WTC11 (cell line): ENCODE results near the gene SLIT3. TPM values are rescaled to one million over a fixed set of nuclear protein-coding genes. Genes with fewer than 3 reads are reported as not detected.

Experiments used
- ATAC-seq: fragments of 200-7000 bp; cut with Tn5 transposase; 2 replicates; pipeline ENCODE4 v1.10.0; 2021; ENCODE audit warnings: mild to moderate bottlenecking, moderate library complexity
- CTCF ChIA-PET: fragments of 300-600 bp; sonication (Branson Sonifier 250); formaldehyde crosslinking; loops from one replicate; lab custom pipeline; 2021; ENCODE audit warnings: antibody characterized with exemption; lab: Charles Lee
- POLR2A ChIA-PET: fragments of 350-600 bp; sonication (Branson Sonifier 250); formaldehyde crosslinking; loops from one replicate; lab custom pipeline; 2021; ENCODE audit warnings: antibody characterized with exemption; lab: Charles Lee
- DNase-seq: peaks from one replicate; pipeline ENCODE4 v3.0.0; 2021; ENCODE audit warnings: low spot score
- H3K27ac Mint-ChIP-seq: 2 replicates; pipeline ENCODE4 v1.8.0; 2021; ENCODE audit warnings: mixed read lengths
- H3K27me3 Mint-ChIP-seq: 2 replicates; pipeline ENCODE4 v1.8.0; 2021; ENCODE audit warnings: low read depth, mild to moderate bottlenecking, moderate library complexity, mixed read lengths
- H3K36me3 Mint-ChIP-seq: 2 replicates; pipeline ENCODE4 v1.8.0; 2021; ENCODE audit warnings: mixed read lengths
- H3K4me1 Mint-ChIP-seq: 2 replicates; pipeline ENCODE4 v1.8.0; 2022; ENCODE audit warnings: mixed read lengths
- H3K4me3 Mint-ChIP-seq: 2 replicates; pipeline ENCODE4 v1.8.0; 2021; ENCODE audit warnings: mild to moderate bottlenecking, moderate library complexity, mixed read lengths
- H3K9me3 Mint-ChIP-seq: 2 replicates; pipeline ENCODE4 v1.8.0; 2021; ENCODE audit warnings: mixed read lengths
- CREM ChIP-seq: sonication (generic); formaldehyde crosslinking; IDR thresholded peaks from 2 replicates; pipeline ENCODE4 v1.8.1; 2022; ENCODE audit warnings: mild to moderate bottlenecking, missing genetic modification reagents, moderate library complexity
- EMX1 ChIP-seq: fragments of 250-450 bp; sonication (Bioruptor Pico); IDR thresholded peaks from 2 replicates; pipeline ENCODE4 v1.8.0; 2021; ENCODE audit warnings: mild to moderate bottlenecking
- FOXJ3 ChIP-seq: sonication (generic); formaldehyde crosslinking; IDR thresholded peaks from 2 replicates; pipeline ENCODE4 v1.9.0; 2021; ENCODE audit warnings: missing genetic modification reagents, mild to moderate bottlenecking, borderline replicate concordance
- FOXP1 ChIP-seq: sonication (generic); formaldehyde crosslinking; IDR thresholded peaks from 2 replicates; pipeline ENCODE4 v1.8.0; 2022; ENCODE audit warnings: missing genetic modification reagents, mild to moderate bottlenecking, moderate library complexity, borderline replicate concordance
- GRHL2 ChIP-seq: fragments of 250-450 bp; sonication (Bioruptor Pico); IDR thresholded peaks from 2 replicates; pipeline ENCODE4 v1.8.0; 2022; ENCODE audit warnings: mild to moderate bottlenecking, moderate library complexity; ENCODE audit not compliant: insufficient replicate concordance, severe bottlenecking
- KAT7 ChIP-seq: sonication (generic); formaldehyde crosslinking; IDR thresholded peaks from 2 replicates; pipeline ENCODE4 v1.8.1; 2023; ENCODE audit warnings: missing genetic modification reagents, mild to moderate bottlenecking, borderline replicate concordance
- MYBL2 ChIP-seq: sonication (generic); formaldehyde crosslinking; IDR thresholded peaks from 2 replicates; pipeline ENCODE4 v1.8.1; 2023; ENCODE audit warnings: mild to moderate bottlenecking, moderate library complexity, missing genetic modification reagents
- NFYB ChIP-seq: sonication (generic); formaldehyde crosslinking; conservative IDR thresholded peaks from 2 replicates; pipeline ENCODE4 v1.8.0; 2022; ENCODE audit warnings: low read depth, missing genetic modification reagents
- TEAD1 ChIP-seq: sonication (generic); formaldehyde crosslinking; IDR thresholded peaks from 2 replicates; pipeline ENCODE4 v1.8.0; 2022; ENCODE audit warnings: mild to moderate bottlenecking, missing genetic modification reagents
- ZNF263 ChIP-seq: sonication (generic); formaldehyde crosslinking; IDR thresholded peaks from 2 replicates; pipeline ENCODE4 v1.8.1; 2022; ENCODE audit warnings: low read depth, mild to moderate bottlenecking, moderate library complexity, missing genetic modification reagents
- total RNA-seq: library from RNA; stranded (reverse); gene quantifications from 3 replicates; pipeline ENCODE4 v1.2.3, GENCODE V29; 2021
- TF ChIP-seq, protein P1 (sequence below): sonication (generic); formaldehyde crosslinking; conservative IDR thresholded peaks from 2 replicates; pipeline ENCODE4 v1.8.1; 2023; ENCODE audit warnings: mild to moderate bottlenecking, low read depth, missing genetic modification reagents, moderate library complexity
- TF ChIP-seq, protein P2 (sequence below): fragments of 250-450 bp; sonication (Bioruptor Pico); IDR thresholded peaks from 2 replicates; pipeline ENCODE4 v2.1.2; 2022; ENCODE audit warnings: mild to moderate bottlenecking, moderate library complexity
- TF ChIP-seq, protein P3 (sequence below): sonication (generic); formaldehyde crosslinking; IDR thresholded peaks from 2 replicates; pipeline ENCODE4 v1.8.0; 2022; ENCODE audit warnings: mild to moderate bottlenecking, missing genetic modification reagents
- TF ChIP-seq, protein P4 (sequence below): fragments of 250-450 bp; sonication (Bioruptor Pico); IDR thresholded peaks from 2 replicates; pipeline ENCODE4 v1.9.0; 2021; ENCODE audit warnings: mild to moderate bottlenecking, borderline replicate concordance
- TF ChIP-seq, protein P5 (sequence below): sonication (generic); formaldehyde crosslinking; IDR thresholded peaks from 2 replicates; pipeline ENCODE4 v1.8.0; 2022; ENCODE audit warnings: mild to moderate bottlenecking, missing genetic modification reagents
- TF ChIP-seq, protein P6 (sequence below): sonication (generic); formaldehyde crosslinking; IDR thresholded peaks from 2 replicates; pipeline ENCODE4 v1.8.1; 2022; ENCODE audit warnings: missing genetic modification reagents, borderline replicate concordance

Gene SLIT3
- total RNA-seq, 1 experiment from 2014 or later, result 1.9 TPM

DNA sequence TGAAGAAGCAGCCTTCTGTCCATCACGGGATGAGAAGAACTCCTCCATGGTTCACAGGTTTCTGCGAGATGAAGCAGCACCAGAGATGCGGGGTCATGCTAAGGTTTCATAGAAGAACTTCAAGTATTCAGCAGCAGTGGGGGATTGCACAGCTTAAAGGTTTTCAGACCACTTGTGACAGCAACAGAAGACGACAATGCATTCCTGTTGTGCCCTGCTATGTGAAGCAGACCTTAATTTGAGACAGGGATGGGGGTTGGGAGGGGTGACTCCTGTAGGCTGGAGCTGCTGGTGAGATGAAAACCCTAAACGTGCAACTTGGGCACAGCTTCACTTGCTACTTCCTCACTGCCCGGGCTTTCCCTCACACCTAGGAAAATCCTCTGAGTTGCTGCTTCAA, 256.0 kb downstream of the SLIT3 start:
- no peak overlapping the region for H3K4me3 Mint-ChIP-seq
- H3K9me3 Mint-ChIP-seq, result no peaks in the 10 kb centered on the region
- ChIA-PET POLR2A (no interaction called here), CTCF (interaction anchor here (0.7 kb wide), 1 partner anchor 98 kb away, joined by 3 read pairs; no protein-coding TSS in a partner anchor)
- no peaks in the 10 kb centered on the region for H3K36me3 Mint-ChIP-seq
- TF ChIP-seq TEAD1 (CRISPR knock-in tag), result no peak
- TF ChIP-seq, protein P1, sequence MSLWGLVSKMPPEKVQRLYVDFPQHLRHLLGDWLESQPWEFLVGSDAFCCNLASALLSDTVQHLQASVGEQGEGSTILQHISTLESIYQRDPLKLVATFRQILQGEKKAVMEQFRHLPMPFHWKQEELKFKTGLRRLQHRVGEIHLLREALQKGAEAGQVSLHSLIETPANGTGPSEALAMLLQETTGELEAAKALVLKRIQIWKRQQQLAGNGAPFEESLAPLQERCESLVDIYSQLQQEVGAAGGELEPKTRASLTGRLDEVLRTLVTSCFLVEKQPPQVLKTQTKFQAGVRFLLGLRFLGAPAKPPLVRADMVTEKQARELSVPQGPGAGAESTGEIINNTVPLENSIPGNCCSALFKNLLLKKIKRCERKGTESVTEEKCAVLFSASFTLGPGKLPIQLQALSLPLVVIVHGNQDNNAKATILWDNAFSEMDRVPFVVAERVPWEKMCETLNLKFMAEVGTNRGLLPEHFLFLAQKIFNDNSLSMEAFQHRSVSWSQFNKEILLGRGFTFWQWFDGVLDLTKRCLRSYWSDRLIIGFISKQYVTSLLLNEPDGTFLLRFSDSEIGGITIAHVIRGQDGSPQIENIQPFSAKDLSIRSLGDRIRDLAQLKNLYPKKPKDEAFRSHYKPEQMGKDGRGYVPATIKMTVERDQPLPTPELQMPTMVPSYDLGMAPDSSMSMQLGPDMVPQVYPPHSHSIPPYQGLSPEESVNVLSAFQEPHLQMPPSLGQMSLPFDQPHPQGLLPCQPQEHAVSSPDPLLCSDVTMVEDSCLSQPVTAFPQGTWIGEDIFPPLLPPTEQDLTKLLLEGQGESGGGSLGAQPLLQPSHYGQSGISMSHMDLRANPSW, result no peak
- TF ChIP-seq CREM (CRISPR knock-in tag), result no peak
- no peak for TF ChIP-seq MYBL2 (CRISPR knock-in tag)
- TF ChIP-seq FOXP1 (CRISPR knock-in tag), result no peak
- TF ChIP-seq, protein P2, sequence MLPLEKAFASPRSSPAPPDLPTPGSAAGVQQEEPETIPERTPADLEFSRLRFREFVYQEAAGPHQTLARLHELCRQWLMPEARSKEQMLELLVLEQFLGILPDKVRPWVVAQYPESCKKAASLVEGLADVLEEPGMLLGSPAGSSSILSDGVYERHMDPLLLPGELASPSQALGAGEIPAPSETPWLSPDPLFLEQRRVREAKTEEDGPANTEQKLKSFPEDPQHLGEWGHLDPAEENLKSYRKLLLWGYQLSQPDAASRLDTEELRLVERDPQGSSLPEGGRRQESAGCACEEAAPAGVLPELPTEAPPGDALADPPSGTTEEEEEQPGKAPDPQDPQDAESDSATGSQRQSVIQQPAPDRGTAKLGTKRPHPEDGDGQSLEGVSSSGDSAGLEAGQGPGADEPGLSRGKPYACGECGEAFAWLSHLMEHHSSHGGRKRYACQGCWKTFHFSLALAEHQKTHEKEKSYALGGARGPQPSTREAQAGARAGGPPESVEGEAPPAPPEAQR (CRISPR knock-in tag), result no peak
- TF ChIP-seq, protein P3, sequence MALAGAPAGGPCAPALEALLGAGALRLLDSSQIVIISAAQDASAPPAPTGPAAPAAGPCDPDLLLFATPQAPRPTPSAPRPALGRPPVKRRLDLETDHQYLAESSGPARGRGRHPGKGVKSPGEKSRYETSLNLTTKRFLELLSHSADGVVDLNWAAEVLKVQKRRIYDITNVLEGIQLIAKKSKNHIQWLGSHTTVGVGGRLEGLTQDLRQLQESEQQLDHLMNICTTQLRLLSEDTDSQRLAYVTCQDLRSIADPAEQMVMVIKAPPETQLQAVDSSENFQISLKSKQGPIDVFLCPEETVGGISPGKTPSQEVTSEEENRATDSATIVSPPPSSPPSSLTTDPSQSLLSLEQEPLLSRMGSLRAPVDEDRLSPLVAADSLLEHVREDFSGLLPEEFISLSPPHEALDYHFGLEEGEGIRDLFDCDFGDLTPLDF, result no peak
- no peak overlapping the region for H3K27ac Mint-ChIP-seq
- ATAC-seq (no peak), DNase-seq (no peak)
- H3K4me1 Mint-ChIP-seq, result peaks cover 7% of the 10 kb centered on the region
- 0 out of 2 replicates have a peak, but pooled peaks cover 3% of the 10 kb centered on the region for H3K27me3 Mint-ChIP-seq

DNA sequence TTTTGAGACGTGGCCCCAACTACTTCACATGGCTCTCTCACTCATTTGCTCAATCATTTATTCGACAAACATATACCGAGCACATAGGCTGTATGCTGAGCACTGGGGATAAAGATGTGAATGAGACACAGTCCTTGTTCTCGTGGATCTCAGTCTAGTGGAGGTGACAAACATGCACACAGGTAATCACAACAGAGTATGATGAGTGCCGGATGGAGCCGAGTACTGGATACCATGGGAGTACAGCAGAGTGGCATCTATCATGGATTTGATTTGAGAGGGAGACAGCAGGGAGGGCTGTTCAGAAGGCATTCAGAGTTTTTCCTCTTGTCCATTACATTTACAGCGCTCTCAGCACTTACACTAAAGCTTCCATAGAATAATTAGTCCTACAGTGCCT, 259.8 kb downstream of the SLIT3 start:
- no peak for TF ChIP-seq NFYB (CRISPR knock-in tag)
- TF ChIP-seq KAT7 (CRISPR knock-in tag), result no peak
- TF ChIP-seq, protein P2 (CRISPR knock-in tag), result no peak
- no peaks in the 10 kb centered on the region for H3K9me3 Mint-ChIP-seq
- H3K4me1 Mint-ChIP-seq, result peaks cover 9% of the 10 kb centered on the region; the same call in 1 of the 2 replicates
- H3K4me3 Mint-ChIP-seq, result no peak overlapping the region
- CTCF ChIA-PET, result no interaction called here
- H3K27me3 Mint-ChIP-seq, result 0 out of 2 replicates have a peak, but pooled peaks cover 3% of the 10 kb centered on the region
- POLR2A ChIA-PET, result no interaction called here
- no peaks in the 10 kb centered on the region for H3K36me3 Mint-ChIP-seq
- no peak overlapping the region for H3K27ac Mint-ChIP-seq
- ATAC-seq (no peak), DNase-seq (no peak)

DNA sequence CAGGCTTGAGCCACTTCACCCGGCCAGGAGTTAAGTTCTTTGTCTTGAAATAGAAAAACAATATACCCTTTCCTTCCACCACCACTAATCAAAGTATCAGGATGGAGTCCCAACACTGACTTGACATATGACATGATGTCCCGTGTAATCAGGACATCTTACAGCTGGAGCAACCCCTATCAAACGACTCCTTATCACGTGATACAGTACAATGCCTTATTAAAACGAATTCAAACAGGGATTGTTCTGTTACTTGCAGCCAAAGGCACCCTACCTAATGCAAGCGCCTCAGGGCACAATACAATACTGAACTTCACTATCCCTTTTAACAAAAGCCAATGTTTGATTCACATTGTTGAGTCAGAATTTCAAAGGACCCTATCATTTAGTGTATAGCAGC, 261.3 kb downstream of the SLIT3 start:
- DNase-seq, result no peak
- Mint-ChIP-seq H3K36me3 (no peaks in the 10 kb centered on the region), H3K27me3 (0 out of 2 replicates have a peak, but pooled peaks cover 3% of the 10 kb centered on the region), H3K4me1 (peaks cover 15% of the 10 kb centered on the region; the same call in 1 of the 2 replicates), H3K27ac (no peak overlapping the region), H3K9me3 (no peaks in the 10 kb centered on the region), H3K4me3 (no peak overlapping the region)
- ChIA-PET POLR2A (no interaction called here), CTCF (no interaction called here)
- no peak for ATAC-seq
- TF ChIP-seq, protein P4, sequence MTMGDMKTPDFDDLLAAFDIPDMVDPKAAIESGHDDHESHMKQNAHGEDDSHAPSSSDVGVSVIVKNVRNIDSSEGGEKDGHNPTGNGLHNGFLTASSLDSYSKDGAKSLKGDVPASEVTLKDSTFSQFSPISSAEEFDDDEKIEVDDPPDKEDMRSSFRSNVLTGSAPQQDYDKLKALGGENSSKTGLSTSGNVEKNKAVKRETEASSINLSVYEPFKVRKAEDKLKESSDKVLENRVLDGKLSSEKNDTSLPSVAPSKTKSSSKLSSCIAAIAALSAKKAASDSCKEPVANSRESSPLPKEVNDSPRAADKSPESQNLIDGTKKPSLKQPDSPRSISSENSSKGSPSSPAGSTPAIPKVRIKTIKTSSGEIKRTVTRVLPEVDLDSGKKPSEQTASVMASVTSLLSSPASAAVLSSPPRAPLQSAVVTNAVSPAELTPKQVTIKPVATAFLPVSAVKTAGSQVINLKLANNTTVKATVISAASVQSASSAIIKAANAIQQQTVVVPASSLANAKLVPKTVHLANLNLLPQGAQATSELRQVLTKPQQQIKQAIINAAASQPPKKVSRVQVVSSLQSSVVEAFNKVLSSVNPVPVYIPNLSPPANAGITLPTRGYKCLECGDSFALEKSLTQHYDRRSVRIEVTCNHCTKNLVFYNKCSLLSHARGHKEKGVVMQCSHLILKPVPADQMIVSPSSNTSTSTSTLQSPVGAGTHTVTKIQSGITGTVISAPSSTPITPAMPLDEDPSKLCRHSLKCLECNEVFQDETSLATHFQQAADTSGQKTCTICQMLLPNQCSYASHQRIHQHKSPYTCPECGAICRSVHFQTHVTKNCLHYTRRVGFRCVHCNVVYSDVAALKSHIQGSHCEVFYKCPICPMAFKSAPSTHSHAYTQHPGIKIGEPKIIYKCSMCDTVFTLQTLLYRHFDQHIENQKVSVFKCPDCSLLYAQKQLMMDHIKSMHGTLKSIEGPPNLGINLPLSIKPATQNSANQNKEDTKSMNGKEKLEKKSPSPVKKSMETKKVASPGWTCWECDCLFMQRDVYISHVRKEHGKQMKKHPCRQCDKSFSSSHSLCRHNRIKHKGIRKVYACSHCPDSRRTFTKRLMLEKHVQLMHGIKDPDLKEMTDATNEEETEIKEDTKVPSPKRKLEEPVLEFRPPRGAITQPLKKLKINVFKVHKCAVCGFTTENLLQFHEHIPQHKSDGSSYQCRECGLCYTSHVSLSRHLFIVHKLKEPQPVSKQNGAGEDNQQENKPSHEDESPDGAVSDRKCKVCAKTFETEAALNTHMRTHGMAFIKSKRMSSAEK (CRISPR knock-in tag), result no peak
- TF ChIP-seq GRHL2 (no peak), EMX1 (CRISPR knock-in tag) (no peak), ZNF263 (CRISPR knock-in tag) (no peak), FOXJ3 (CRISPR knock-in tag) (no peak)
- TF ChIP-seq, protein P5, sequence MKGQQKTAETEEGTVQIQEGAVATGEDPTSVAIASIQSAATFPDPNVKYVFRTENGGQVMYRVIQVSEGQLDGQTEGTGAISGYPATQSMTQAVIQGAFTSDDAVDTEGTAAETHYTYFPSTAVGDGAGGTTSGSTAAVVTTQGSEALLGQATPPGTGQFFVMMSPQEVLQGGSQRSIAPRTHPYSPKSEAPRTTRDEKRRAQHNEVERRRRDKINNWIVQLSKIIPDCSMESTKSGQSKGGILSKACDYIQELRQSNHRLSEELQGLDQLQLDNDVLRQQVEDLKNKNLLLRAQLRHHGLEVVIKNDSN (CRISPR knock-in tag), result no peak
- TF ChIP-seq, protein P6, sequence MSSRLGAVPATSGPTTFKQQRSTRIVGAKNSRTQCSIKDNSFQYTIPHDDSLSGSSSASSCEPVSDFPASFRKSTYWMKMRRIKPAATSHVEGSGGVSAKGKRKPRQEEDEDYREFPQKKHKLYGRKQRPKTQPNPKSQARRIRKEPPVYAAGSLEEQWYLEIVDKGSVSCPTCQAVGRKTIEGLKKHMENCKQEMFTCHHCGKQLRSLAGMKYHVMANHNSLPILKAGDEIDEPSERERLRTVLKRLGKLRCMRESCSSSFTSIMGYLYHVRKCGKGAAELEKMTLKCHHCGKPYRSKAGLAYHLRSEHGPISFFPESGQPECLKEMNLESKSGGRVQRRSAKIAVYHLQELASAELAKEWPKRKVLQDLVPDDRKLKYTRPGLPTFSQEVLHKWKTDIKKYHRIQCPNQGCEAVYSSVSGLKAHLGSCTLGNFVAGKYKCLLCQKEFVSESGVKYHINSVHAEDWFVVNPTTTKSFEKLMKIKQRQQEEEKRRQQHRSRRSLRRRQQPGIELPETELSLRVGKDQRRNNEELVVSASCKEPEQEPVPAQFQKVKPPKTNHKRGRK (CRISPR knock-in tag), result no peak
- TF ChIP-seq, protein P3, result no peak
